Activated T-helper 1 cell treated with Interleukin-2 at 50 U/mL for 16 hours (primary cell): ENCODE data around the gene NAMPT.
"Not testable (repeated sequence)": the region's sequence is repeated elsewhere in the genome, so short reads cannot be mapped to it uniquely, and the experiment has no call there.

Source experiments
- DNase-seq: peaks from one replicate; pipeline ENCODE4 v3.0.0-alpha.2; 2020; ENCODE audit warnings: low read depth

The NAMPT gene

DNA sequence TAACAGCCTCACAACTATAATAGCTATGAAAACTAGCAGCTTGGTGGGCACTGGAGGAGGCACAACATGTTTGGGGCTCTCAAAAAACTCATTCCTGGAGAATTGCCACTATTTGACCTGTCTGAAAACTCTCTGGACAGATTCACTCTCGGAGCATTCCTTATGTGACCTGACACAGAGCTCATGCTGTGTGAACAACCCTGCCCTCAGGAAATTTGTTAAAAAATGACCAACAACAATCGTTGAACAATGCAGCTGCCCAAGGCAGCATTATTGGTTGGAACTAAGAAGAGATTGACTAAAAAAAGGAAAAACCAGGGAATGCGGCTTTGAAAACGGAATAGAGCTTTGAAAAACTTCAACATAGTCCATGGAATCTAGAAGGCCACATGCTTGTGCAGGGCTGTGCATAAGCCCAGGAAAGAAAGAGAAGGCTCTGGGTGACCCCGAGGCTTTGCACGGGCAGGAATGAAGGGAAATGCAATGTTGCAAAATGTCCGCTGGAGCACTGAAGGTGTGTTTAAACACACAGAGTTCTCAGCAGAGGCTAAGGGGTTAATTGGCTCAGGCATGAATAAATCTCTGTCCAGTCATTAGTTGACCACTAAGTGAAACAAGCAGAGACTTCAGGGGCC, 52.8 kb downstream of the NAMPT start:
- DNase-seq: no peak

DNA sequence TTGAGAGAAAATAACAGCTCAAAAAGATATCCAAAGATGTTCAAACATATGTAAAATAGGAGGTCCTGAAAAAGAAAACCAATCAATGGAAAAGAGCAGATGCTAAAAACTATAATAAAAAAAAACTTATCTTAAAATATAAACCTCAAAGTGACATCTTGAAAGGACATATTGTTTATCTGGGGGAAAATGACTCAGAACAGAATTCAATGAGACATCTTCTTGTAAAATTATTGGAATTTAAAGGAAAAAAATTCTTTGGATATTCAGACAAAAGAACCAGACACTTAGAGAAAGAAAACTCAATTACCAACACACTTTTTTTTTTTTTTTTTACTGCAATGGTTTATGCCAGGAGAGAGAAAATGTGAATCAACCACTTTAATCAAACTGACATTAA, 58.9 kb downstream of the NAMPT start:
- DNase-seq: no peak

DNA sequence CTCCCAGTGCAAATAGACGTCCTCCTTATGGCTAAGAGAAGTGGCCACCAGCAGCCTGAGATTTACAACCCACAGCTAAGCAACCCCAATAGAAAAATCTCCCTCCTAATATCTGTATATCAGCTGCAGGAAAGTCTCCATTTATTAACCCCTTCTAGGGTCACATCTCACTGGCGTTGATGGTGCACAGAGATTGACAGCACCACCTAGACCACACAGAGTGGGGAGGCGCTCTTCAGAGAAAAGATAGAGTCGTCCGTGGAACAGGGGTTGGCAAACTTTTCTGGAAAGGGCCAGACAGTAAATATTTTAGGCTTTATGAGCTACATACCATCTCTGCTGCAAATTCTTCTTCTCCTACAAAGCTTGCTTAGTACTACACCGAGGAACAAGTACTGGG, 60.0 kb downstream of the NAMPT start:
- no peak for DNase-seq

DNA sequence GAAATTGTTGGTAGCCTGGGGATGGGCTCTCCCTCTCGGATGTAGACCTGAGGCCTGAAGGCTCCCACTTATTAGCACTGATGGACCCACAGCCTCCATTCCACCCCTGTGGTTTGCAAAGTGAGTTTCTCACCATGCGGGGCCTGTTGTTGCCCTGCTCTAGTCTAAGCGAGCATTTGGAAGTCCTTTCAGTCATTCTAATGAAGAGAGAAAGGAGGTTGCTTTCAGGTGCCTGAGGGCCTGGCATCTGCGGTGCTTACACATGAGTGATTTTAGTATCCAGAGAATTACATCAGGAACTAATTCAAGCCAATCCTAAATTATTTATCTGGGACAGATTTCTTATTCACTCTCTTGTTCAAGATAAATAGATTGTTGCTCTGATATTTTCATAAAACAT, 61.6 kb downstream of the NAMPT start:
- DNase-seq: no peak

DNA sequence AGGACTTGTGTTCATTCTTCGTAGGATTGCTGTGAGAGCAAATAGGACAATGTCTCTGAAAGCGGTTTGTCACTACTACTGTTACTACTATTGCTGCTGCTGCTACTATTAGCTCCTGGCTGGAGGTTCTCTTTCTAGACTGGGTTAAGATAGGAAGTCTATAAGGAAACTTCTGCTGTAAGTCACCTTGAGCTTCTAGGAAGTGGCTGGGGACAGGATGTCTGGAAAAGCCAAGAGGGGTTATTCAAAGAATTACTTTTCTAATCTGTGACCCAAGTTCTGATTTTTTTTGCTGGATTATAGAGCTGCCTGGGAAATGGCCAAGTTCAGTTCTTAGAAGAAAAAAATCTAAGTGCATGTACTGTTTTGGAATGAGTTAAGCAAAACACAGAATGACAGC, 62.2 kb downstream of the NAMPT start:
- DNase-seq: no peak

DNA sequence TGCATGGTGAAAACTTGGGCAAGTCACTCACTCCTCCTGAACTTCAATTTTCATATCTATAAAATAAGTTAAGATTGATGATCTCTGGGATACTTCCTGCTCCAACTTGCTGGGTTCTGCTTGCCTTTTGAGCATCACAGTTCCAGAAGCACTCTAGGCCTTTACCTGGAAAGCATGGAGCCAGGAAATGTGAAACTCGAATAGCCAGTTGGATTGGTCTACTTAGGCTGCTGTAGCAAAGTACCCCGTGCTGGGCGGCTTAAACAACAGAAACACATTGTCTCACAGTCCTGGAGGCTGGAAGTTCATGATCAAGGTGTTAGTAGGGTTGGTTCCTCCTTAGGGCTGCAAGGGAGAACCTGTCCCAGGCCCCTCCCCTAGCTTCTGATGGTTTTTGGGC, 64.5 kb downstream of the NAMPT start:
- no peak for DNase-seq

DNA sequence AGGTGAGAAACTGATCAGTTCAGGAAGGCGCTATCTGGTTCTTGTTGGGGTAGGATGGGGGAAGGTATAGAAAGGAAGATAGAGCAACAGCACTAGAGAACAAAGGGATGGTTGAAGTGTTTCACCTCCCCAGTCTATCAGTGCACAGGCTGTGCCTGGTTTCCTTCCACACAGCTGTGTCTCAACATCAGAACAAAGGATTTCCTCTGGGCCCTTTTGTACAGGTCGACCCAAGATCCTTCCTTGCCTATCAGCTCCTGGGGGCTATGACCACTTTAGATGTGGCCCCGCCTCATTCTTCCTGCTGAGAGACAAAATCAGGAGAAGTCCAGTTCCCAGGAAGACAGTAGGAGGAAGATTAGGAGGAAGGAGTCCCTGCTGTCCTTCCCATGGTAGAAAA, 65.6 kb downstream of the NAMPT start:
- DNase-seq: no peak

DNA sequence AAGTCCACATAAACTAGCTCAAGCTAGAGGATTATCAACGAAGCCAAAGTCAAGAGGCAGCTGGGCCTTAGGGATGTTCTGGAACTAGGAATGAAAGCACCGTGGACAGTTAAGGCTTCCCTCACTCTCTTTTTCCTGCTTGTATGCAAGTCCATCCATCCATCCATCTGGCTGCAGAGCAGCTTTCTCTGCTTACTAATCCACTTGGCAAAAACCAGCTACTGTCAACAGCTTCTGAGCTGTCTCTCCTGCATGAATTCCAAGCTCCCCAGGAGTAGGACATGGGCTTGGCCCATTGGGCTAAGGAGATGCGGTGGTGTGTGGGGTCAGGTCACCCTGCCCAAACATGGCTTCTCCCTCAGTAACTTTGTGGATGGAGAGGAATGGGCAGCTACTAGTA, 66.2 kb downstream of the NAMPT start:
- no peak for DNase-seq

DNA sequence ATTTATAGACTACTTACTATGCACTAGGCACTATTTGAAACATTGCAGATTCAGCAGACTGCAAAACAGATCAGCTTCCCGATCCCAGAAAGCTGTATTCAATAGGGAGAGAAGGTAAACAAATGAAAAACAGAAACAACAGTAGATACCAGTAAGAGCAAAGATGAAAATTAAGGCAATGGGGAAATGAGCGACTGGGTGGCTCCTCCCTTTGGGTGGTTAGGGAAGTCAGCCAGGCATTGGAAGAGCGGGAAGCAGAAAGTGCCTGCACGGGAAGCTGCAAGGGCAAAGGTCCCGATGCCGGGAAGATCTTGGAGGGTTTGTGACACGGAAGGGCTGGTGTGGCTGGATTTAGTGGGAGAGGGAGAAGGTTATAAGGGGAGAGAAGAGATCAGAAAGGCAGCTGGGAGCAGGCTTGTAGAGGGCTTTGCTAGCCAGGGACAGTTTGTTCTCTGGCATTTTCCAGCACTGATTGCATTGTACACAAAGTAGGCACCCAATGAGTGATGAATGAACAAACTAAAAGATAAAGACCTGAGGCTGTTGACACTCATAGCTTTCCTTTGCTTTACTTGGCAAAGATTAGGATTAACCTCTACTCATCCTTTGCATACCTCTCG, 67.8 kb downstream of the NAMPT start:
- no peak for DNase-seq

DNA sequence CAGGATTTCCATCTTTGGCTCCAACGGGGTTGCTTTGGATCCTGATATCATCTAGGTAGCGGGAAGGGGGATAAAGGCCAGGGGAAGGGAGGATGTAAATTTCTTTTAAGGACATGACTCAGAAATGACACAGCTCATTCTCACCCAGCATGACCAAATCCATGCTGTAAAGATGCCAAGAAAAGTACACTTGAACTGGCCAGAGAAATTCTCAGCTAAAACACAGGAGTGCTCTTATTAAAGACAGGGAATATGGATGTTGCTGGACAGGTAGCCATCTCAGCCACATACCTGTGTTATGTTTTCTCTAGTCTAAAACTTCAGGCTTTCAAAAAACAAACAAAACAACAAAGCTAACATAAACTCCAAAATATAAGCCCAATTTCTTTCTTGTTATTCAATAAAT, 68.3 kb downstream of the NAMPT start:
- no peak for DNase-seq

DNA sequence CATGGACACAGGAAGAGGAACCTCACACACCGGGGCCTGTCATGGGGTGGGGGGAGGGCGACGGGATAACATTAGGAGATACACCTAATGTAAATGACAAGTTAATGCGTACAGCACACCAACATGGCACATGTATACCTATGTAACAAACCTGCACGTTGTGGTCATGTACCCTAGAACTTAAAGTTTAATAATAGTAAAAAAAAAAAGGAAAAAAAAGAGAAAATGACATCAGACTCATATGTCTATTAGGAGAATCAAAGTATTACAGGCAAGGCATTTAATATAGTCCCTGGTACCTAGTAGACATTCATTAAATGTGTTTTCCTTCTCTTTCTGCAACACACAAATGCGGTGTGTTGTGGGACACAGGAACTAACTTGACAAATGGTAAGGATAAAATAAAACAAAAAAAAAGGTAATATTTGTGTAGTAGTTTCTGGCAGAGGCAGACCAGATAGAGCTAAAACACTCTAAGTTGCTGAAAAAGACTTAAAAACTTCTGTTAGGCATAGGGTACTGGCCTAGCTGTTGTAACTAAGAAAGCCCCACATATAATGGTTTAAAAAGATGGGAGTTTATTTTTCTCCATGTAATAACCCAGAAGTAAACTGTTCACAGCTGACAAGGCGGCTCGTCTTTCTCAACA, 68.8 kb downstream of the NAMPT start:
- DNase-seq: no peak

DNA sequence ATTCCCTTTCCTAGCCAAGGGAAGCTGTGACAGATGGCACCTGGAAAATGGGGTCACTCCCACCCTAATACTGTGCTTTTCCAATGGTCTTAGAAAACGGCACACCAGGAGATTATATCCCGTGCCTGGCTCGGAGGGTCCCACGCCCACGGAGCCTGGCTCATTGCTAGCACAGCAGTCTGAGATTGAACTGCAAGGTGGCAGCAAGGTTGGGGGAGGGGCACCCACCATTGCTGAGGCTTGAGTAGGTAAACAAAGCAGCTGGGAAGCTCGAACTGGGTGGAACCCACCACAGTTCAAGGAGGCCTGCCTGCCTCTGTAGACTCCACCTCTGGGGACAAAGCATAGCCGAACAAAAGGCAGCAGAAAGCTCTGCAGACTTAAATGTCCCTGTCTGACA, 75.8 kb downstream of the NAMPT start:
- DNase-seq: not testable (repeated sequence)

DNA sequence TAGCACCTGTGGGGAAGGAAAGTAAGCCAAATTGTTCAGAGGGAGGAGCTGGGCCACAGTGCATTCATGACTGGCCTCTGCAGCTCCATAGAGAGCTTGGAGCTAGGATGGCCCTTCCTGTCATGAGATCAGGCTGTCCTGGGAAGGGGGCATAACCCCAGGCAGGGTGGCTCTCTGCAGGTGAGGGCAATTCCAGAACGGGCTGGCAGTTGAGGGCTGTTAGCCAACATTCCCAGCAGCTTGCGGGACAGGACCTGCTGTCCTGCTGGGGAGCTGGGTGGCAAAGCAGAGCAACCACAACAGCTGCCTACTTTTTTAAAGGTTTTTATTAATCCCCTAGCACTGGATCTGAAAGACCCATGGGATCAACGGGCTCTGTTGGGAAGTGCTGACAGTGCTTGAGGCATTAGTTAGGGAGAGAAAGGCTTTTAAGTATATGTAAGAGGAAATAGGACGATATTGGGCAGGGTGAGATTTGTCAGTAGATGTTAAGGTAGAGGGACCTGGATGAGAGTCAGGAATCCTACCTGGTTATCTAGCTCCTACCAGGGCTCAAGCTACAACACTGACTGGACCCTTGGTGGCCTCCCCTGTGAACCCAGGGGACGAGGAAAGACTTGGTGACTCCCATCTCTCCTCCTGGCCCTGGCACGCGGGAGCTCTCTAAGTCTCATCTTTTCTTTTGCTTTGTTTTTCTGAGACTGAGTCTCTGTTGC, 77.8 kb downstream of the NAMPT start:
- no peak for DNase-seq

DNA sequence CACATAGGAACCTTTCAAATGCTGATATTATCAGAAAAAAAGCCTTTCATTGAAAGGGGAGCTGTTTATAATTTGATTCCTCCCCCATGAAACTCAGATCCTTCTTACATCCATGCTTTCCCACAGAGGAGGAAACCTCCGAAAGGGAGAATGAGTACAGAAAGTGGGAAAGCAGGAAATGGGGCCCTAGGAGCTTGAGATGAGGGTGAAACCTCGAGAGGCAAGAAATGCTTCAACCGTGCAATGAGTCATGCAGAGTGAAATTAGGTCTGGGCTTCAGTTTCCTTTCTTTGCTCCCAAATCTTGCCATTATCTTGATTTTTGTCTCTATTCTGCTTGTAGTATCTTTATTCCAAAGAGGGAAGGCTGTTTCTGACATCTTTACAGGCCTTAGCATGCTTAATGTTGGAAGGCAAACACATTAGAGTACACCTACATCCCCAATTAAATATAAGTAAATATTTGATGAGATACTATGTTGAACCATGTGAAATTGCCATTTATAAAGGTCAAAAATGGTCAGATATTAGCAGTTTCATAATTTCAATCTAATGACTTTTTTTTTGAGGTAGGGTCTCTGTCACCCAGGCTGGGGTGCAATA, 79.1 kb downstream of the NAMPT start:
- DNase-seq: no peak

DNA sequence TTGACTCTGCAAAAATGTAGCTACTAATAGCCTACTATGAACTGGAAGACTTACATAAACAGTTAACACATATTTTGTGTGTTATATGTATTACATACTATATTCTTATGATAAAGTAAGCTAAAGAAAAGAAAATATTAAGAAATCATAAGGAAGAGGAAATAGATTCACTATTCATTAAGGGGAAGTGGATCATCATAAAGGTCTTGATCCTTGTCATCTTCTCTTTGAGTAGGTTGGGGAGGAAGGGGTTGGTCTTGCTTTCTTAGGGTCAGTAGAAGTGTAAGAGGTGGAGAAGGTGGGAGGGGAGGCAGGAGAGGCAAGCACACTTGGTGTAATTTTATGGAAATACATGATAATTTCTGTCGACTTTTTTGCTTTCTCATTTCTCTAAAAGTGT, 81.3 kb downstream of the NAMPT start:
- DNase-seq: no peak

DNA sequence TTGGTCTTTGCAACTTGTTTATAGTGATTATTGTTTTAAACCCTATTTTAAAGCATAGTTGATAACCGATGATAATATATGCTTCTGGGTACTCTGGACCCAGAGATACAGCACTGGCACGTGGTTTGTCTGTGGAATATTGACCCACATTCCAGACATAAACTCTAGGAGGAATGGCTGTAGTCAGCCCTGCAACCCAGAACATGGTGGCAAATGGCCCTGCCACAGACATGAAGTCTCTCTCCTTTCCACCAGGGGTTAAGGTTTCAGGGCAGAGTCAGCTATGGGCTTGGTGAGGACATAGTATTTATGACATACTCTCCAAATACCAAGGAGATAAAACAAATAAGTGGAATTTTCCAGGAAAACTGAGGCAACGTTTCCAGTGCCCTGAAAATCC, 83.6 kb downstream of the NAMPT start:
- DNase-seq: no peak

DNA sequence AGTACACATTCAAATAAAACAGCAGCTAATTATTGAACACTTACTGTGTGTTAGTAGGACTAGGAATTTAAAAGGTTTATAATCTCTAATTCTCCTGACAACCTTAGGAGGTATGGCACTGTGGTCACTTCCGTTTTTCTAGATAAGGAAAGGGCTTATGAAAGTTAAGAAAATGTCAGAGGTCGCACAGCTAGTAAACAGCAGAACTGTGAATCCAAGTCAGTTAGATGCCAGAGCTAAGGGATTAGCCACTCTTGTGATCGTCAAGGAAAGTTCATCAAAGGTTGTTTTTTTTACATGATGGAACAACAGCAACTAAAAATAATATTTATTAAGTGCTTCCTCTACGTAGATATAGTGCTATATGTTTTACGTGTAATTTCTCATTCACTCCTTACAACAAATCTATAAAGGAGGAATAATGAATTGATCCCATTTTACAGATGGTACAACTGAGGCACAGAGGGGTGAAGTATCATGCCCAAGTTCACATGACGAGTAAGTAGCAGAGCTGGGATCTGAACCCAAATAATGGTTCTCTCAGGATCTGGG, 84.9 kb downstream of the NAMPT start:
- DNase-seq: no peak

DNA sequence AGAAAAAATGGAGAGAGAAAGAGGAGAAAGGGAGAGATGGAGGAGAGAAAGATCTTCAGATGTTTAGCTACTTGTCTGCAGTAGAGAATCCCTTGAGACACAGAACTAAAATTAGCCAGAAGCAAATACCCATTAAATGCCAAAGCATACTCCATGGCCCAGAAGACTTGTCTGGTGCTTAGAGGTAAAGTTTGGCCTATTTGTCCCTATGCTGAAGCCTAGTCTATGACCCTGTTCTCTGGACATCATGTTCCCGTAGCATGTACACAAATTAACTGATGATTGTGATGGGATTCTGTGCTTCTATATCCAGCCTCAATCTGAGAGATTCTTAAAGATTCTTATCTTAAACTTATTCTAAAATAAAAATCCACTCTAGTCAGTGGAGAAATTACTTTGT, 85.8 kb downstream of the NAMPT start:
- DNase-seq: no peak
